ENCODE data around the gene ENTPD2. TPM values are rescaled to one million over a fixed set of nuclear protein-coding genes. Genes with fewer than 3 reads are reported as not detected.
A peak's percentile ranks its signal among the peaks of the same experiment; 100 is the strongest.

ENTPD2 gene
- total and polyA plus RNA-seq, 2 donors (not counting 1 experiment from before 2014, with no cell fraction given) = not detected

GRCh38 chr9:137026828-137027227, 27.0 kb downstream of the ENTPD2 start:
- POLR2A ChIA-PET = interaction anchor here (1.1 to 3.0 kb wide), 2 partner anchors 31 to 35 kb away, joined by 4 to 19 read pairs; partner anchors contain the start of gene PAXX

More at GRCh38 chr9:137026828-137027227, 27.0 kb downstream of the ENTPD2 start:
- H3K4me2 ChIP-seq (replicated peaks; ENCODE audit: low read depth, low read length, poor library complexity, severe bottlenecking) = peak overlapping the region; percentile 71
- ATAC-seq (ENCODE audit: low read depth) (no peak), DNase-seq (no peak)
- CTCF ChIA-PET = interaction anchor here (1.1 to 5.9 kb wide), 14 partner anchors 8 to 260 kb away, joined by 3 to 49 read pairs (median 6); partner anchors contain the start of genes AJM1, CLIC3, NPDC1 and PAXX
- Mint-ChIP-seq H3K27me3 (no peaks in the 10 kb centered on the region), H3K4me1 (peaks cover 44% of the 10 kb centered on the region), H3K27ac (peak overlapping the region; percentile 56), H3K9me3 (ENCODE audit: insufficient read depth) (no peaks in the 10 kb centered on the region), H3K4me3 (peak overlapping the region; percentile 81)
- no peak overlapping the region for H2AFZ ChIP-seq (ENCODE audit: insufficient read depth, low read depth, low read length, poor library complexity, severe bottlenecking)
- H3K9ac ChIP-seq (ENCODE audit: low read length) = no peak overlapping the region
- intact Hi-C loops (cut with micrococcal nuclease) = no loop called here
- peaks cover 38 to 55% of the 10 kb centered on the region in 2 donors for H3K4me1 ChIP-seq (ENCODE audit: control insufficient read depth in 2 of 2, insufficient read depth in 2 of 2, low read length in 2 of 2)
- H3K9me3 ChIP-seq (ENCODE audit: control extremely low read depth in 1 of 3, control insufficient read depth in 2 of 3, insufficient read depth in 1 of 3, low read length in 2 of 3) = peaks cover 0 to 9% (median 0%) of the 10 kb centered on the region in 3 donors
- no peak for TF ChIP-seq CTCF (IDR thresholded peaks at IDR 0.05)
- TF ChIP-seq EZH2 (IDR thresholded peaks at IDR 0.05; ENCODE audit: borderline replicate concordance, insufficient read depth, low read depth, low read length, poor library complexity, severe bottlenecking) = no peak
- no peak overlapping the region for H3K4me3 ChIP-seq (ENCODE audit: control extremely low read depth in 1 of 5, extremely low read depth in 1 of 5, insufficient read depth in 1 of 5, low read depth in 2 of 5, low read length in 4 of 5)
- peaks cover 11% of the 10 kb centered on the region for H4K20me1 ChIP-seq (ENCODE audit: control insufficient read depth, insufficient read depth, low read length, poor library complexity, severe bottlenecking)
- H3K27ac ChIP-seq (ENCODE audit: low read length in 2 of 2) = no peak overlapping the region
- H3K79me2 ChIP-seq (ENCODE audit: control insufficient read depth, insufficient read depth, low read length) = peaks cover 11% of the 10 kb centered on the region
- 74% methylated on average over 4 of the region's 4 CpGs for WGBS (ENCODE audit: insufficient coverage)
- no peaks in the 10 kb centered on the region for H3K27me3 ChIP-seq (replicated peaks in 1 of 4; ENCODE audit: control extremely low read depth in 1 of 4, control insufficient read depth in 3 of 4, insufficient read depth in 4 of 4, low read length in 3 of 4)
- no peaks in the 10 kb centered on the region for H3K36me3 ChIP-seq (replicated peaks in 1 of 2; ENCODE audit: control extremely low read depth in 1 of 2, control insufficient read depth in 1 of 2, extremely low read depth in 1 of 2, insufficient read depth in 2 of 2, low read length in 1 of 2)
